CD14-positive monocyte (primary cell): Measurements from ENCODE around the gene ADGRG6. TPM values are rescaled to one million over a fixed set of nuclear protein-coding genes. Genes with fewer than 3 reads are reported as not detected.

Experiments used
- DNase-seq, 3 donors: peaks; one replicate each; pipeline ENCODE4 v3.0.0-alpha.2; 2011 to 2022
- H2AFZ ChIP-seq: 2 replicates; pipeline ENCODE4 v1.6.0; 2012; ENCODE audit warnings: mild to moderate bottlenecking, low read depth, low read length, inconsistent platforms; ENCODE audit not compliant: insufficient read depth, poor library complexity, severe bottlenecking
- H3K27ac ChIP-seq, 2 donors: 1 replicate in 1 of 2; 2 replicates in 1 of 2; pipeline ENCODE4 v1.5.1; 2012 to 2013; ENCODE audit warnings: low read length in 2 of 2, control low read depth in 1 of 2, inconsistent platforms in 1 of 2, low read depth in 1 of 2, mild to moderate bottlenecking in 1 of 2
- H3K27me3 ChIP-seq, 2 donors: one replicate each; pipeline versions ENCODE4 v1.6.0 to v1.6.1; 2011 to 2013; ENCODE audit warnings: low read length in 2 of 2; ENCODE audit not compliant: control insufficient read depth in 2 of 2, insufficient read depth in 2 of 2
- H3K36me3 ChIP-seq, 2 donors: replicated peaks in 1 of 2; 1 replicate in 1 of 2; 2 replicates in 1 of 2; pipeline versions ENCODE4 v1.5.1 to v1.6.1; 2012 to 2013; ENCODE audit warnings: low read length in 2 of 2, control low read depth in 1 of 2, inconsistent platforms in 1 of 2, mild to moderate bottlenecking in 1 of 2; ENCODE audit not compliant: insufficient read depth in 2 of 2, control insufficient read depth in 1 of 2
- H3K4me1 ChIP-seq, 2 donors: 1 replicate in 1 of 2; 2 replicates in 1 of 2; pipeline versions ENCODE4 v1.5.1 to v1.6.1; 2012 to 2013; ENCODE audit warnings: low read length in 2 of 2, control low read depth in 1 of 2, inconsistent platforms in 1 of 2, mild to moderate bottlenecking in 1 of 2, moderate library complexity in 1 of 2; ENCODE audit not compliant: insufficient read depth in 2 of 2, control insufficient read depth in 1 of 2
- H3K4me2 ChIP-seq: replicated peaks from 2 replicates; pipeline ENCODE3; 2012; ENCODE audit warnings: low read length, moderate library complexity, mild to moderate bottlenecking; ENCODE audit not compliant: poor library complexity, severe bottlenecking; ENCODE audit errors: extremely low read depth
- H3K4me3 ChIP-seq, 3 experiments: fragments of 200-600 bp in 1 of 3; sonication (generic) in 1 of 3; replicated peaks in 1 of 3; 1 replicate in 2 of 3; 2 replicates in 1 of 3; pipeline ENCODE4 v1.5.1; 2011 to 2013; ENCODE audit warnings: low read length in 3 of 3, mild to moderate bottlenecking in 3 of 3, control low read depth in 2 of 3, low read depth in 2 of 3, inconsistent platforms in 1 of 3, moderate library complexity in 1 of 3
- H3K79me2 ChIP-seq: 2 replicates; pipeline ENCODE4 v1.6.0; 2012; ENCODE audit warnings: mild to moderate bottlenecking, control low read depth, inconsistent platforms, low read length, moderate library complexity; ENCODE audit not compliant: insufficient read depth
- H3K9ac ChIP-seq: 2 replicates; pipeline ENCODE4 v1.6.0; 2017; ENCODE audit warnings: low read length, mild to moderate bottlenecking; ENCODE audit not compliant: insufficient read depth, poor library complexity, severe bottlenecking
- H3K9me3 ChIP-seq, 2 donors: replicated peaks in 1 of 2; 1 replicate in 1 of 2; 2 replicates in 1 of 2; pipeline versions ENCODE4 v1.5.1 to v1.6.1; 2012 to 2013; ENCODE audit warnings: low read length in 2 of 2, control low read depth in 1 of 2; ENCODE audit not compliant: control insufficient read depth in 1 of 2, insufficient read depth in 1 of 2
- H4K20me1 ChIP-seq: 2 replicates; pipeline ENCODE4 v1.6.0; 2012; ENCODE audit warnings: mild to moderate bottlenecking, low read length, control low read depth, moderate library complexity; ENCODE audit not compliant: insufficient read depth
- H3K27ac Mint-ChIP-seq, 7 donors: one replicate each; pipeline ENCODE4 v1.8.0; 2020; ENCODE audit warnings: mild to moderate bottlenecking in 7 of 7, mixed read lengths in 7 of 7, moderate library complexity in 6 of 7, inconsistent platforms in 2 of 7
- H3K27me3 Mint-ChIP-seq, 3 donors: one replicate each; pipeline ENCODE4 v1.8.0; 2021 to 2022; ENCODE audit warnings: low read depth in 3 of 3, mild to moderate bottlenecking in 3 of 3, mixed read lengths in 3 of 3, moderate library complexity in 3 of 3, inconsistent platforms in 1 of 3
- H3K36me3 Mint-ChIP-seq, 2 donors: one replicate each; pipeline ENCODE4 v1.8.0; 2020; ENCODE audit warnings: mixed read lengths in 2 of 2, inconsistent platforms in 1 of 2, mild to moderate bottlenecking in 1 of 2
- H3K4me1 Mint-ChIP-seq: one replicate; pipeline ENCODE4 v1.8.0; 2020; ENCODE audit warnings: mild to moderate bottlenecking, mixed read lengths
- H3K4me3 Mint-ChIP-seq, 2 donors: one replicate each; pipeline ENCODE4 v1.8.0; 2020; ENCODE audit warnings: mild to moderate bottlenecking in 2 of 2, mixed read lengths in 2 of 2, moderate library complexity in 1 of 2
- H3K9me3 Mint-ChIP-seq, 7 donors: one replicate each; pipeline ENCODE4 v1.8.0; 2020 to 2022; ENCODE audit warnings: mixed read lengths in 7 of 7, mild to moderate bottlenecking in 6 of 7, moderate library complexity in 6 of 7, inconsistent platforms in 2 of 7
- WGBS: methylation state at CpG from one replicate; pipeline ENCODE4 v1.1.5; 2013; ENCODE audit warnings: missing lambda C conversion rate; ENCODE audit not compliant: insufficient coverage; 5-methylcytosine and 5-hydroxymethylcytosine counted together
- intact Hi-C, 2 donors: fragments of 100-400 bp; cut with micrococcal nuclease; formaldehyde crosslinking; loops; one replicate each; pipeline versions ENCODE4 v1.15.0 to v1.15.1; 2023
- polyA plus RNA-seq, 3 donors: library from polyadenylated mRNA; depleted of rRNA in 1 of 3; unstranded in 2 of 3; stranded (reverse) in 1 of 3; fragments of 300-500 nt in 2 of 3; fragments of >200 nt in 1 of 3; fragmentation: Illumina TruSeq in 2 of 3; gene quantifications; 1 replicate in 2 of 3; 2 replicates in 1 of 3; pipeline ENCODE4 v1.2.3, GENCODE V29; 2012 to 2021
- TF ChIP-seq, protein P1 (sequence below): fragments of 200-600 bp; IDR thresholded peaks from one replicate; pipeline ENCODE4 v1.8.0; 2022; ENCODE audit warnings: antibody characterized with exemption, mild to moderate bottlenecking

The ADGRG6 gene
- polyA plus RNA-seq, 3 donors = 0.18 to 0.31 TPM; not detected in 1

- no peak overlapping the region for H3K4me2 ChIP-seq
- no peak overlapping the region for H3K4me3 ChIP-seq
- H2AFZ ChIP-seq = no peak overlapping the region
- no peak overlapping the region for H3K9ac ChIP-seq
- no peaks in the 10 kb centered on the region for H3K9me3 Mint-ChIP-seq
- H3K4me1 Mint-ChIP-seq = no peaks in the 10 kb centered on the region
- no peaks in the 10 kb centered on the region for H3K27me3 ChIP-seq
- no peaks in the 10 kb centered on the region for H4K20me1 ChIP-seq
- H3K36me3 ChIP-seq = no peaks in the 10 kb centered on the region
- TF ChIP-seq, protein P1, sequence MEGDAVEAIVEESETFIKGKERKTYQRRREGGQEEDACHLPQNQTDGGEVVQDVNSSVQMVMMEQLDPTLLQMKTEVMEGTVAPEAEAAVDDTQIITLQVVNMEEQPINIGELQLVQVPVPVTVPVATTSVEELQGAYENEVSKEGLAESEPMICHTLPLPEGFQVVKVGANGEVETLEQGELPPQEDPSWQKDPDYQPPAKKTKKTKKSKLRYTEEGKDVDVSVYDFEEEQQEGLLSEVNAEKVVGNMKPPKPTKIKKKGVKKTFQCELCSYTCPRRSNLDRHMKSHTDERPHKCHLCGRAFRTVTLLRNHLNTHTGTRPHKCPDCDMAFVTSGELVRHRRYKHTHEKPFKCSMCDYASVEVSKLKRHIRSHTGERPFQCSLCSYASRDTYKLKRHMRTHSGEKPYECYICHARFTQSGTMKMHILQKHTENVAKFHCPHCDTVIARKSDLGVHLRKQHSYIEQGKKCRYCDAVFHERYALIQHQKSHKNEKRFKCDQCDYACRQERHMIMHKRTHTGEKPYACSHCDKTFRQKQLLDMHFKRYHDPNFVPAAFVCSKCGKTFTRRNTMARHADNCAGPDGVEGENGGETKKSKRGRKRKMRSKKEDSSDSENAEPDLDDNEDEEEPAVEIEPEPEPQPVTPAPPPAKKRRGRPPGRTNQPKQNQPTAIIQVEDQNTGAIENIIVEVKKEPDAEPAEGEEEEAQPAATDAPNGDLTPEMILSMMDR = no peak
- no CpG with 5 or more reads among the region's 2 CpGs for WGBS
- intact Hi-C loops = no loop called here
- no peaks in the 10 kb centered on the region for H3K79me2 ChIP-seq
- H3K4me1 ChIP-seq = no peaks in the 10 kb centered on the region
- no peak overlapping the region for H3K27ac ChIP-seq
- H3K4me3 Mint-ChIP-seq = no peak overlapping the region
- no peak for DNase-seq
- H3K9me3 ChIP-seq = no peaks in the 10 kb centered on the region
- no peaks in the 10 kb centered on the region for H3K36me3 Mint-ChIP-seq
- no peaks in the 10 kb centered on the region for H3K27me3 Mint-ChIP-seq
- no peak overlapping the region for H3K27ac Mint-ChIP-seq
Observed at GRCh38 chr6:142333431-142333830, 31.6 kb downstream of the ADGRG6 start.

DNA sequence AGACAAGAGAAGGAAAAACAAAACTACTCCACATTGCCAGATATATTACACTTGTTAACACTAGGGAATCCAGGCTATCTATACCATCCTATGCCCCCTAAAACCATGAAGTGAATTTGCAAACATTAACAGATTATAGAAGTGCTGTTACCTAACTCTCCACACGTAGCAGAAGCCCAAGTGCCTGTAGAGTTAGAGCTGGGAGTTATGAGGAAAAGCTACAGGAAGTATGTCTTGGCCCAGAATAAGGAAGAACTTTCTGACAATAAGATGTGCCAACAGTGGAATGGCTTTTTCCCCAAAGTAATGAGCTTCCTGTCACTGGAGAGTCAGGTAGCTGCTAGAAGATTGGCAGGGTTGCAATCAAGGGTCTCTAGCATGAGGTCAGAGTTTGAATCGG, 32.5 kb downstream of the ADGRG6 start:
- no peaks in the 10 kb centered on the region for H3K4me1 Mint-ChIP-seq
- no peaks in the 10 kb centered on the region for H3K36me3 ChIP-seq
- H3K4me1 ChIP-seq = no peaks in the 10 kb centered on the region
- no peak overlapping the region for H3K27ac Mint-ChIP-seq
- intact Hi-C loops = no loop called here
- no CpG with 5 or more reads among the region's 2 CpGs for WGBS
- no peak overlapping the region for H3K9ac ChIP-seq
- DNase-seq = no peak
- H2AFZ ChIP-seq = no peak overlapping the region
- H3K36me3 Mint-ChIP-seq = no peaks in the 10 kb centered on the region
- H3K27me3 ChIP-seq = no peaks in the 10 kb centered on the region
- no peak overlapping the region for H3K4me2 ChIP-seq
- no peaks in the 10 kb centered on the region for H3K27me3 Mint-ChIP-seq
- H3K9me3 ChIP-seq = no peaks in the 10 kb centered on the region
- TF ChIP-seq, protein P1 = no peak
- no peaks in the 10 kb centered on the region for H4K20me1 ChIP-seq
- no peak overlapping the region for H3K27ac ChIP-seq
- H3K79me2 ChIP-seq = no peaks in the 10 kb centered on the region
- no peak overlapping the region for H3K4me3 Mint-ChIP-seq
- H3K4me3 ChIP-seq = no peak overlapping the region
- H3K9me3 Mint-ChIP-seq = peaks cover 0 to 1% (median 0%) of the 10 kb centered on the region in 7 donors
